Cardiac muscle cell (in vitro differentiated cells and primary cell): ENCODE measurements around the gene N4BP2. TPM values are rescaled to one million over a fixed set of nuclear protein-coding genes. Genes with fewer than 3 reads are reported as not detected.

ENCODE experiments used
- DNase-seq, 2 donors: peaks; one replicate each; pipeline versions ENCODE4 v3.0.0 to v3.0.0-alpha.2; 2010 to 2017; ENCODE audit warnings: low read depth in 1 of 2, low spot score in 1 of 2
- H3K27ac ChIP-seq: fragments of 200-600 bp; sonication (generic); 2 replicates; pipeline ENCODE4 v1.5.1; 2016
- H3K27me3 ChIP-seq: fragments of 200-600 bp; sonication (generic); 2 replicates; pipeline ENCODE4 v1.6.0; 2016; ENCODE audit warnings: control low read depth
- H3K36me3 ChIP-seq: fragments of 200-600 bp; sonication (generic); 2 replicates; pipeline ENCODE4 v1.5.1; 2016; ENCODE audit warnings: control low read depth
- H3K4me1 ChIP-seq: fragments of 200-600 bp; sonication (generic); 2 replicates; pipeline ENCODE4 v1.8.1; 2017; ENCODE audit warnings: low read depth, mild to moderate bottlenecking, mixed run types
- H3K4me3 ChIP-seq: fragments of 200-600 bp; sonication (generic); 2 replicates; pipeline ENCODE4 v1.5.1; 2016; ENCODE audit warnings: mild to moderate bottlenecking
- H3K9me3 ChIP-seq: fragments of 200-600 bp; sonication (generic); 2 replicates; pipeline ENCODE4 v1.5.1; 2017; ENCODE audit warnings: low read depth, mild to moderate bottlenecking, control low read depth
- CTCF ChIP-seq: IDR thresholded peaks from 2 replicates; pipeline ENCODE4 v1.5.1; 2012; ENCODE audit warnings: low read depth, mild to moderate bottlenecking, low read length
- polyA plus RNA-seq: library from polyadenylated mRNA; unstranded; fragments of >200 nt; fragmentation: Nextera tagmentation; extraction: Ambion mirVana; gene quantifications from 2 replicates; pipeline ENCODE4 v1.2.1, GENCODE V29; 2016
- total RNA-seq: library from RNA; depleted of rRNA; stranded (reverse); fragments of >200 nt; gene quantifications from 2 replicates; pipeline ENCODE4 v1.2.3, GENCODE V29; 2016

The N4BP2 gene
- total and polyA plus RNA-seq, 2 experiments from 2014 or later: 22.1 to 27.9 TPM

DNA sequence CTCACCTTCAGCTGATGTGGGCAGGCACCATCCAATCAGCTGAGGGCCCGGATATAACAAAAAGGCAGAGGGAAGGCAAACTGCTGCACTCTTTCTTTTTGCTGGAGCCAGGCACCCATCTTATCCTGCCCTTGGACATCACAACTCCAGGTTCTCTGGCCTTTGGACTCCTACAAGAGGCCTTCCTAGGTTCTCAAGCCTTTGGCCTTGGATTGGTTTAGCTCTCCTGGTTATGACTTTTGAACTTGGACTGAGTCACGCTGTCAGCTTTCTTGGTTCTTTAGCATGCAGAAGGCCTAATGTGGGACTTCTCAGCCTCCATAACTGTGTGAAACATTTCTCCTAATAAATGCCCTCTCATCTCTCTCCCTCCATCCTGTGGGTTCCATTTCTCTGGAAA is 23.0 kb upstream of the N4BP2 start:
- no peaks in the 10 kb centered on the region for H3K9me3 ChIP-seq
- no peak overlapping the region for H3K27ac ChIP-seq
- no peak for TF ChIP-seq CTCF
- DNase-seq: no peak
- H3K4me1 ChIP-seq: no peaks in the 10 kb centered on the region
- no peak overlapping the region for H3K4me3 ChIP-seq
- H3K27me3 ChIP-seq: no peaks in the 10 kb centered on the region
- H3K36me3 ChIP-seq: no peaks in the 10 kb centered on the region

- no peak for TF ChIP-seq CTCF
- peak in 1 of 2 donors; percentile 10 for DNase-seq
- Histone ChIP-seq H3K36me3 (no peaks in the 10 kb centered on the region), H3K4me3 (no peak overlapping the region), H3K27ac (no peak overlapping the region), H3K9me3 (no peaks in the 10 kb centered on the region), H3K4me1 (no peaks in the 10 kb centered on the region), H3K27me3 (no peaks in the 10 kb centered on the region)
Measured at GRCh38 chr4:40038977-40039376, 17.7 kb upstream of the N4BP2 start.

- Histone ChIP-seq H3K4me3 (no peak overlapping the region), H3K4me1 (no peaks in the 10 kb centered on the region), H3K27me3 (no peaks in the 10 kb centered on the region), H3K36me3 (no peaks in the 10 kb centered on the region), H3K27ac (no peak overlapping the region), H3K9me3 (no peaks in the 10 kb centered on the region)
- peak in 1 of 2 donors; percentile 19 for DNase-seq
- TF ChIP-seq CTCF: no peak
Measured at GRCh38 chr4:40040908-40041307, 15.7 kb upstream of the N4BP2 start.

- Histone ChIP-seq H3K9me3 (no peaks in the 10 kb centered on the region), H3K4me3 (no peak overlapping the region), H3K27ac (no peak overlapping the region), H3K27me3 (no peaks in the 10 kb centered on the region), H3K4me1 (no peaks in the 10 kb centered on the region), H3K36me3 (no peaks in the 10 kb centered on the region)
- no peak for TF ChIP-seq CTCF
- no peak for DNase-seq
Measured at GRCh38 chr4:40043786-40044185, 12.9 kb upstream of the N4BP2 start.

DNA sequence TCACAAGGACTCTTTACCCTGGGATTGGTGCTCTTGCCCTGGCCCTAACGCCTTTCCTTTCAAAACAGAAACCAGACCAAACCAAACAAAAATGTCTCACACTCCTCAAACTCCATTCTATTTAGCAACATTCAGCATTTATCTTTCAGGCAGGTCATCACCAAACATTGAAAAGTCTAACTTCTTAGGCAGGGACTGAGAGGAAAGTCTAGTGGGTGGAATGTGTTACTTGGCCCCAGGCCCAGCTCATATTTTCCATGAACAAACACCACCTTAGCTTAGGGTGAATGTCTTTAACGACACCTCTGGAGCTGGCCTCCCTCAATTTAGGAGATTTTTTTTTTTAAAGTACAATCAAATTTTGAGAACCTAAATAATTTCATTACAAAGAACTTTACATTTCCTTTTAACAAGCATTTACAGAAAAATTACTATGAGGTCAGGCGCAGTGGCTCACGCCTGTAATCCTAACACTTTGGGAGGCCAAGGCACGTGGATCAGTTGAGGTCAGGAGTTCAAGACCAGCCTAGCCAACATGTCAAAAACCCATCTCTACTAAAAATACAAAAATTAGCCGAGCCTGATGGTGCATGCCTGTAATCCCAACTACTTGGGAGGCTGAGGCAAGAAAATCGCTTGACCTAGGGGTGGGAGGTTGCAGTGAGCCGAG is 10.2 kb upstream of the N4BP2 start:
- H3K27me3 ChIP-seq: no peaks in the 10 kb centered on the region
- DNase-seq: peak; percentile 25 to 90
- H3K36me3 ChIP-seq: no peaks in the 10 kb centered on the region
- no peaks in the 10 kb centered on the region for H3K4me1 ChIP-seq
- H3K9me3 ChIP-seq: no peaks in the 10 kb centered on the region
- TF ChIP-seq CTCF: no peak
- no peak overlapping the region for H3K4me3 ChIP-seq
- peak overlapping the region; percentile 15 for H3K27ac ChIP-seq
